ENCODE data around the gene HIGD1B.

Gene HIGD1B

GRCh38 chr17:44804302-44805089, 43.2 kb upstream of the HIGD1B start:
- H4K20me1 ChIP-seq (ENCODE audit: insufficient read depth, low read length), result no peaks in the 10 kb centered on the region
- H3K9me3 ChIP-seq (ENCODE audit: low read length), result no peaks in the 10 kb centered on the region
- peaks cover 57% of the 10 kb centered on the region for H3K36me3 ChIP-seq (ENCODE audit: insufficient read depth, low read length)
- no peak overlapping the region for H2AFZ ChIP-seq (ENCODE audit: low read length)
- no peak overlapping the region for H3K27ac ChIP-seq (ENCODE audit: low read depth, low read length, poor library complexity, severe bottlenecking)
- H3K9ac ChIP-seq (ENCODE audit: low read length), result no peak overlapping the region
- peaks cover 3% of the 10 kb centered on the region; the same call in 1 of the 2 replicates for H3K79me2 ChIP-seq (ENCODE audit: insufficient read depth, low read length)
- no peak overlapping the region for H3K4me3 ChIP-seq (ENCODE audit: low read depth, low read length, poor library complexity, severe bottlenecking)
- H3K9me2 ChIP-seq (ENCODE audit: low read depth, low read length), result no peaks in the 10 kb centered on the region
- H3K27me3 ChIP-seq (ENCODE audit: insufficient read depth, low read length), result no peaks in the 10 kb centered on the region
- peaks cover 9% of the 10 kb centered on the region for H3K4me1 ChIP-seq (ENCODE audit: insufficient read depth, low read length, severe bottlenecking)
- H3K4me2 ChIP-seq (ENCODE audit: low read length), result no peak overlapping the region
- TF ChIP-seq EZH2 (IDR thresholded peaks at IDR 0.05; ENCODE audit: borderline replicate concordance, low read length) (no peak), CTCF (IDR thresholded peaks at IDR 0.05; ENCODE audit: low read length) (no peak)
- no peaks in the 10 kb centered on the region for H3F3A ChIP-seq (ENCODE audit: insufficient read depth, low read length)

- Histone ChIP-seq H3K4me3 (ENCODE audit: low read depth, low read length, poor library complexity, severe bottlenecking) (no peak overlapping the region), H2AFZ (ENCODE audit: low read length) (no peak overlapping the region), H3K27me3 (ENCODE audit: insufficient read depth, low read length) (no peaks in the 10 kb centered on the region), H3K27ac (ENCODE audit: low read depth, low read length, poor library complexity, severe bottlenecking) (no peak overlapping the region), H4K20me1 (ENCODE audit: insufficient read depth, low read length) (no peaks in the 10 kb centered on the region), H3K4me2 (ENCODE audit: low read length) (no peak overlapping the region), H3K36me3 (ENCODE audit: insufficient read depth, low read length) (peaks cover 34% of the 10 kb centered on the region), H3F3A (ENCODE audit: insufficient read depth, low read length) (no peaks in the 10 kb centered on the region), H3K4me1 (ENCODE audit: insufficient read depth, low read length, severe bottlenecking) (peaks cover 9% of the 10 kb centered on the region), H3K9me2 (ENCODE audit: low read depth, low read length) (no peaks in the 10 kb centered on the region), H3K9ac (ENCODE audit: low read length) (no peak overlapping the region), H3K79me2 (ENCODE audit: insufficient read depth, low read length) (peaks cover 3% of the 10 kb centered on the region; the same call in 1 of the 2 replicates), H3K9me3 (ENCODE audit: low read length) (no peaks in the 10 kb centered on the region)
- TF ChIP-seq EZH2 (IDR thresholded peaks at IDR 0.05; ENCODE audit: borderline replicate concordance, low read length) (no peak), CTCF (IDR thresholded peaks at IDR 0.05; ENCODE audit: low read length) (no peak)
Measured at GRCh38 chr17:44807093-44807816, 40.4 kb upstream of the HIGD1B start.

GRCh38 chr17:44807817-44808155, 39.9 kb upstream of the HIGD1B start:
- TF ChIP-seq EZH2 (IDR thresholded peaks at IDR 0.05; ENCODE audit: borderline replicate concordance, low read length) (no peak), CTCF (IDR thresholded peaks at IDR 0.05; ENCODE audit: low read length) (no peak)

More at GRCh38 chr17:44807817-44808155, 39.9 kb upstream of the HIGD1B start:
- no peaks in the 10 kb centered on the region for H3K9me2 ChIP-seq (ENCODE audit: low read depth, low read length)
- H3K9me3 ChIP-seq (ENCODE audit: low read length), result no peaks in the 10 kb centered on the region
- H3K27me3 ChIP-seq (ENCODE audit: insufficient read depth, low read length), result no peaks in the 10 kb centered on the region
- peaks cover 9% of the 10 kb centered on the region for H3K4me1 ChIP-seq (ENCODE audit: insufficient read depth, low read length, severe bottlenecking)
- H3K4me2 ChIP-seq (ENCODE audit: low read length), result no peak overlapping the region
- no peak overlapping the region for H3K27ac ChIP-seq (ENCODE audit: low read depth, low read length, poor library complexity, severe bottlenecking)
- H3K36me3 ChIP-seq (ENCODE audit: insufficient read depth, low read length), result peaks cover 28% of the 10 kb centered on the region
- no peaks in the 10 kb centered on the region for H3F3A ChIP-seq (ENCODE audit: insufficient read depth, low read length)
- H3K9ac ChIP-seq (ENCODE audit: low read length), result no peak overlapping the region
- H4K20me1 ChIP-seq (ENCODE audit: insufficient read depth, low read length), result no peaks in the 10 kb centered on the region
- H2AFZ ChIP-seq (ENCODE audit: low read length), result no peak overlapping the region
- no peak overlapping the region for H3K4me3 ChIP-seq (ENCODE audit: low read depth, low read length, poor library complexity, severe bottlenecking)
- peaks cover 3% of the 10 kb centered on the region; the same call in 1 of the 2 replicates for H3K79me2 ChIP-seq (ENCODE audit: insufficient read depth, low read length)

Measured in OCI-LY1 (cell line).